D721Med (cell line): Measurements from ENCODE around the gene SYK.

Experiments
- DNase-seq: peaks from one replicate; pipeline ENCODE4 v3.0.0; 2011; ENCODE audit warnings: low spot score; ENCODE audit not compliant: insufficient read length
- FAIRE-seq: peaks from 2 replicates; lab custom pipeline; 2011; peaks lifted over from hg19 to GRCh38; lab: Jason Lieb, UNC
- CTCF ChIP-seq: IDR thresholded peaks from 2 replicates; pipeline ENCODE4 v1.5.1; 2012; ENCODE audit warnings: mild to moderate bottlenecking, control low read depth; ENCODE audit not compliant: insufficient read depth; ENCODE audit errors: missing control alignments

SYK gene

DNA sequence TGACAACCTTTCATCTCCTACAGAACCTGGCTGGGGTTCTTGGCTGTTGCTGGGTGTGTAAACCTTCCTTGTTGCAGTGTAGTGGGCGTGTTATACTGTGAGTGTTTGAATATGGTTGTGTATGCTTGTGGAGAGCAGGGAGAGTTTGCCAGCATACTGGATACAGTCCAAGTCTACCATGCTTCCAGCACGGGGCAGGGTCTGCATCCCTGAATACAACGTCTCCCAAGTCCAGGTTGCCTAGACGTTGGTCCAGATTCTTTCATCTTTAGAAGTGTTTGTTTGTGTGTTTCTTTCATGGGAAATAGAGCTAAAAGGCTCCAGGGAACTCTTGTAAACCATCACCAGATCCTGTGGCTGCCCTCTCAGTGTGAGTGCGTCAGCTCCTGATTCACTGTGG is 46.4 kb downstream of the SYK start:
- DNase-seq (no peak), FAIRE-seq (no peak)
- no peak for TF ChIP-seq CTCF

GRCh38 chr9:90848866-90849265 is 47.2 kb downstream of the SYK start:
- DNase-seq (no peak), FAIRE-seq (no peak)
- TF ChIP-seq CTCF, result no peak

DNA sequence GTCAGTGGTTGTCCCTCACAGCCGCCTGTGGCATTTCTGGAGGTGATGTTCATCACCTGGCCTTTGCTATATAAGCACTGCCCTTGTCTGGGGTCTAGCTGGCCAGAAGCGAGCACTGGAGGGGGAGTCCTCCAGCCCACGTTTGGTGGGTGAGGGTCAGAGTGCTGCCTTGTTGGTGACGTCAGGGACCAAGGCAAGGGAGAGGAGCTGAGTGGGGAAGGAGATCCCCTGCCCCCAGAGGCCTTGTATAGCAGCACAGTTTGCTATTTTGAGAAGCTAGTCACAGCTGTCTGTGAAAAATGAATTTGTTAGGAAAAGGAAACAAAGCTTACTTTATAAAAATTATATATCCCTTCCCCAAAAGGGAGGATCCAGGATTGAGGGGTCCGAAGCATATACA is 49.8 kb downstream of the SYK start:
- no peak for TF ChIP-seq CTCF
- FAIRE-seq (no peak), DNase-seq (no peak)

DNA sequence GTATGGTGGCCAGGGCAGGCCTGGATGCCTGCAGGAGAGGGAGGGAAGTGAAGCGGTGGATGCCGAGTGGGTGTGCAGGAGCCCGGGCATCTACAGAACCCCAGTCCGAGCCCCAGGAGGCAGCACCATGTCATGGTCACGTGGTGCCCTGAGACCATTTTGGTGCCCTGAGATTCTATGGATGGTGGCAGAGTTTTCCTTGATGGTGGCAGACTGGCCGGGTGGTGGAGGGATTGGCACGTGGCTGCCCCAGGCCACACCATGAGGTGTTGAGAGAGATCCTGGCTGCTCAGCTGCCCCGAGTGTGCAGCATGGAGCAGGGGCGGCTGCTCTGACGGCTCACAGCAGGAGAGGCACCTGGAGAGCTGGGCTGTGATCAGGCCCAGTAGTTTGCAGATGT is 52.3 kb downstream of the SYK start:
- TF ChIP-seq CTCF, result no peak
- FAIRE-seq (no peak), DNase-seq (no peak)

DNA sequence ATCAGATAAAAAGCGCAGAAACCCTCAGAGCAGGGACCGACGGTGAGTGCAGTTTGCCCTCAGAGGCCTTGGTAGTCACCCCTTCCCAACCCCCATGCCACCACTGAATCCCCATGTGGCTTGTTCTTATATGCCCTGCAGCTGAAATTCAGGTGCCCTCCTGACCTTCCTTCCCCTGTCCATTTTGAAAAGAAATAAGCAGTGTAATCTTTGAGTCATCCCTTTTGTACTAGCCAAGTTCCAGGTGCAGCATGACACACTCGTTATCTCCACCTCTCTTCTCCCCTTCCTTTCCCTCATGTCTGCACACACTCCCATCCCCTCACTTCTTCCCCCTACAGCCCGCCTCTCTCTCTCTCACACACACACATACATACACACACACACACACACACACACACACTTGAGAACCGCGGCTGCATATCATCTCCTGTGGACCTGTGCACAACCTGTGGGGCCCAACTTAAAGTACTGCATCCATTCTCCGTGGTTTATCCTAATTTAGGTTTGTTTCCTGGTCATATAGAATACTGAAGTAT is 53.1 kb downstream of the SYK start:
- DNase-seq, result no peak
- no peak for TF ChIP-seq CTCF
- no peak for FAIRE-seq

DNA sequence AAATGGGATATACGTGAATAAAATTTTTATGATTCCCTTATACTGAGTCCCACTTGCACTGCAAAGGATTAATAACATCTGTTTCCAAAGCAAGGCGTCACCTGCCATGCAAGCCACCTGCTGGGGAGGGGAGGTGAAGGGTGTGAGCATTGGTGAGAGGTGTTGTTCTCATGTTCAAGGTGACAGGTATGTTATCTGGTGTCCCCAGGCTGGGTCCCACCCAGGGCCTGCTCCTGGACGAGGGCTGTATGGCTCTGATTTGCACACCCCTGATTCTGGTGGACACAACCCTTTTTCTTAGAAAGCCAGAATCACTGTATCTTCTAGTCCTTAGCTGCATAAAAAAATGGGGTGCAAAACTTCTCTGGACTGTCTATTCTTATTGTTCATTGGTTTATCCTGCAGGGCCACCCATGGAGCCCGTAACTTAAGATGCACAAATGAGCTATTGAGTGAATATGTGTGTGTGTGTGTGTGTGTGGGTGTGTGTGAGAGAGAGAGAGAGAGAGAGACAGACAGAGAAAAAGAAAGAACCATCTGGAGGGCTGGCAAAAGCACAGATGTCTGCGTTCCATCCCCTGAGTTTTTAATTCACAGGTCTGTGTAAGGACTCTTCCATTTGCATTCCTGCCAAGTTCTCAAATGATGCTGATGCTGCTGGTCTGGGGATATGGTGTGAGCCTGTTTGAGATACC is 53.7 kb downstream of the SYK start:
- no peak for TF ChIP-seq CTCF
- FAIRE-seq (no peak), DNase-seq (no peak)

- FAIRE-seq (no peak), DNase-seq (no peak)
- TF ChIP-seq CTCF, result no peak
Observed at GRCh38 chr9:90857091-90857490, 55.5 kb downstream of the SYK start.
